B cell (primary cell): Measurements from ENCODE around the gene TMEM147. TPM values are rescaled to one million over a fixed set of nuclear protein-coding genes. Genes with fewer than 3 reads are reported as not detected.

ENCODE experiments used
- ATAC-seq: fragments of 200-7000 bp; cut with Tn5 transposase; one replicate; pipeline ENCODE4 v1.10.0; 2021; ENCODE audit warnings: low read depth, mild to moderate bottlenecking, moderate number of reproducible peaks, moderate library complexity
- CTCF ChIA-PET: fragments of 350-600 bp; sonication (Branson Sonifier 250); formaldehyde crosslinking; loops from one replicate; lab custom pipeline; 2021; ENCODE audit warnings: antibody characterized with exemption, inconsistent platforms; lab: Charles Lee
- POLR2A ChIA-PET: fragments of 350-600 bp; sonication (Branson Sonifier 250); formaldehyde crosslinking; loops from one replicate; lab custom pipeline; 2021; ENCODE audit warnings: antibody characterized with exemption; lab: Charles Lee
- DNase-seq: peaks from one replicate; pipeline ENCODE4 v3.0.0; 2013
- H2AFZ ChIP-seq: 2 replicates; pipeline ENCODE4 v1.6.1; 2012; ENCODE audit warnings: mild to moderate bottlenecking, low read depth, low read length; ENCODE audit not compliant: insufficient read depth, poor library complexity, severe bottlenecking
- H3K27ac ChIP-seq, 2 donors: 1 replicate in 1 of 2; 2 replicates in 1 of 2; pipeline ENCODE4 v1.5.1; 2012 to 2013; ENCODE audit warnings: low read length in 2 of 2, mild to moderate bottlenecking in 2 of 2, moderate library complexity in 1 of 2
- H3K27me3 ChIP-seq, 4 experiments: fragments of 200-600 bp in 1 of 4; sonication (generic) in 1 of 4; replicated peaks in 1 of 4; 1 replicate in 2 of 4; 2 replicates in 2 of 4; pipeline versions ENCODE4 v1.6.1 to v1.7.0; 2013 to 2016; ENCODE audit warnings: low read length in 3 of 4, mild to moderate bottlenecking in 2 of 4, mixed read lengths in 1 of 4, moderate library complexity in 1 of 4; ENCODE audit not compliant: insufficient read depth in 4 of 4, control insufficient read depth in 3 of 4; ENCODE audit errors: control extremely low read depth in 1 of 4
- H3K36me3 ChIP-seq, 2 experiments: replicated peaks in 1 of 2; 1 replicate in 1 of 2; 2 replicates in 1 of 2; pipeline versions ENCODE4 v1.6.1 to v1.7.1; 2013; ENCODE audit warnings: low read length in 1 of 2; ENCODE audit not compliant: insufficient read depth in 2 of 2, control insufficient read depth in 1 of 2; ENCODE audit errors: control extremely low read depth in 1 of 2, extremely low read depth in 1 of 2
- H3K4me1 ChIP-seq, 2 donors: fragments of 200-600 bp in 1 of 2; sonication (generic) in 1 of 2; 1 replicate in 1 of 2; 2 replicates in 1 of 2; pipeline versions ENCODE4 v1.5.1 to v1.6.1; 2013 to 2017; ENCODE audit warnings: low read length in 2 of 2; ENCODE audit not compliant: control insufficient read depth in 2 of 2, insufficient read depth in 2 of 2
- H3K4me2 ChIP-seq: replicated peaks from 2 replicates; pipeline ENCODE3; 2012; ENCODE audit warnings: mild to moderate bottlenecking, low read depth, low read length; ENCODE audit not compliant: poor library complexity, severe bottlenecking
- H3K4me3 ChIP-seq, 5 experiments: fragments of 200-600 bp in 1 of 5; sonication (generic) in 1 of 5; 1 replicate in 3 of 5; 2 replicates in 2 of 5; pipeline versions ENCODE4 v1.5.1 to v1.7.0; 2011 to 2016; ENCODE audit warnings: low read length in 4 of 5, mild to moderate bottlenecking in 4 of 5, low read depth in 2 of 5, control low read depth in 1 of 5, moderate library complexity in 1 of 5; ENCODE audit not compliant: insufficient read depth in 1 of 5; ENCODE audit errors: control extremely low read depth in 1 of 5, extremely low read depth in 1 of 5
- H3K79me2 ChIP-seq: fragments of 200-600 bp; sonication (generic); one replicate; pipeline ENCODE4 v1.6.0; 2016; ENCODE audit warnings: low read length; ENCODE audit not compliant: control insufficient read depth, insufficient read depth
- H3K9ac ChIP-seq: fragments of 200-600 bp; sonication (generic); 2 replicates; pipeline ENCODE4 v1.6.1; 2017; ENCODE audit warnings: mild to moderate bottlenecking, low read length, moderate library complexity
- H3K9me3 ChIP-seq, 3 donors: one replicate each; pipeline versions ENCODE4 v1.6.1 to v1.7.1; 2013; ENCODE audit warnings: low read length in 2 of 3; ENCODE audit not compliant: control insufficient read depth in 2 of 3, insufficient read depth in 1 of 3; ENCODE audit errors: control extremely low read depth in 1 of 3
- H4K20me1 ChIP-seq: 2 replicates; pipeline ENCODE4 v1.6.0; 2012; ENCODE audit warnings: mild to moderate bottlenecking, low read length; ENCODE audit not compliant: insufficient read depth, control insufficient read depth, poor library complexity, severe bottlenecking
- H3K27ac Mint-ChIP-seq: one replicate; pipeline ENCODE4 v1.8.0; 2021; ENCODE audit warnings: mixed read lengths
- H3K27me3 Mint-ChIP-seq: one replicate; pipeline ENCODE4 v1.8.0; 2021; ENCODE audit warnings: mixed read lengths
- H3K4me1 Mint-ChIP-seq: one replicate; pipeline ENCODE4 v1.8.0; 2021; ENCODE audit warnings: mixed read lengths
- H3K4me3 Mint-ChIP-seq: one replicate; pipeline ENCODE4 v1.8.0; 2021; ENCODE audit warnings: mixed read lengths
- H3K9me3 Mint-ChIP-seq: one replicate; pipeline ENCODE4 v1.8.0; 2022; ENCODE audit warnings: mixed read lengths; ENCODE audit not compliant: insufficient read depth
- EZH2 ChIP-seq: IDR thresholded peaks from 2 replicates; pipeline ENCODE4 v1.6.1; 2012; ENCODE audit warnings: borderline replicate concordance, low read depth, mild to moderate bottlenecking, moderate library complexity, low read length; ENCODE audit not compliant: insufficient read depth, poor library complexity, severe bottlenecking
- WGBS: methylation state at CpG from one replicate; pipeline ENCODE4 v1.1.5; 2013; ENCODE audit warnings: missing lambda C conversion rate; ENCODE audit not compliant: insufficient coverage; 5-methylcytosine and 5-hydroxymethylcytosine counted together
- intact Hi-C: fragments of 100-400 bp; cut with micrococcal nuclease; formaldehyde crosslinking; loops from one replicate; pipeline ENCODE4 v1.10.0; 2022
- polyA plus RNA-seq: library from polyadenylated mRNA; depleted of rRNA; stranded (reverse); fragments of >200 nt; gene quantifications from 2 replicates; pipeline ENCODE4 v1.2.3, GENCODE V29; 2012
- total RNA-seq, 2 donors: library from RNA; stranded (reverse); fragments of 120-200 nt in 1 of 2; gene quantifications; 1 replicate in 1 of 2; 2 replicates in 1 of 2; pipeline versions ENCODE4 v1.2.3 to v1.2.4, GENCODE V29; 2013 to 2022
- TF ChIP-seq, protein P1 (sequence below): fragments of 200-600 bp; IDR thresholded peaks from one replicate; pipeline ENCODE4 v1.8.0; 2022; ENCODE audit warnings: antibody characterized with exemption, mild to moderate bottlenecking

TMEM147 gene
- total and polyA plus RNA-seq, 2 donors (not counting 1 experiment from before 2014, with no cell fraction given), result 39.8 to 68.9 TPM

DNA sequence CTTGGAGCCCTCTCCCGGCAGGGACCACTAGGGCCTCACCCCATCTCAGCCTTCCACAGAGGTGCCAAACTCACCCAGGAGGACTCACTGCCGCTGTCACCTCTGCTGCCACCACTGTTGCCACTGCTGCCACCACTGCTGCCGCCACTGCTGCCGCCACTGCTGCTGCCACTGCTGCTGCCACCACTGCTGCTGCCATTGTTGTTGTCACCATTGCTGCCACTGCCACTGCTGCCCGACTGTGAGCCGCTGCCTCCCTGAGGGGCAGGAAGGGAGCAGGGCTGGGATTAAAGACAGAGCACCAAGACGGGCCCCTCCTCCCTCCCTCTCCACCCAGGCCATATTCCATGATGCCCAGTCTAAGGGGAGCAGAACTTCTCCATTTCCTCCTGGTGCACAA, 34.1 kb upstream of the TMEM147 start:
- Histone ChIP-seq H3K79me2 (no peaks in the 10 kb centered on the region), H4K20me1 (no peaks in the 10 kb centered on the region), H3K9ac (no peak overlapping the region), H2AFZ (no peak overlapping the region), H3K27ac (no peak overlapping the region), H3K4me2 (no peak overlapping the region), H3K4me3 (no peak overlapping the region), H3K9me3 (peaks cover 0 to 11% (median 0%) of the 10 kb centered on the region in 3 donors), H3K4me1 (peaks cover 19 to 21% of the 10 kb centered on the region in 2 donors), H3K27me3 (peaks cover 0 to 64% (median 11%) of the 10 kb centered on the region in 4 experiments), H3K36me3 (no peaks in the 10 kb centered on the region)
- intact Hi-C loops, result no loop called here
- Mint-ChIP-seq H3K27me3 (peaks cover 46% of the 10 kb centered on the region), H3K9me3 (no peaks in the 10 kb centered on the region), H3K27ac (no peak overlapping the region), H3K4me3 (no peak overlapping the region), H3K4me1 (peaks cover 19% of the 10 kb centered on the region)
- DNase-seq (no peak), ATAC-seq (no peak)
- WGBS, result 100% methylated on average over 4 of the region's 7 CpGs
- TF ChIP-seq, protein P1, sequence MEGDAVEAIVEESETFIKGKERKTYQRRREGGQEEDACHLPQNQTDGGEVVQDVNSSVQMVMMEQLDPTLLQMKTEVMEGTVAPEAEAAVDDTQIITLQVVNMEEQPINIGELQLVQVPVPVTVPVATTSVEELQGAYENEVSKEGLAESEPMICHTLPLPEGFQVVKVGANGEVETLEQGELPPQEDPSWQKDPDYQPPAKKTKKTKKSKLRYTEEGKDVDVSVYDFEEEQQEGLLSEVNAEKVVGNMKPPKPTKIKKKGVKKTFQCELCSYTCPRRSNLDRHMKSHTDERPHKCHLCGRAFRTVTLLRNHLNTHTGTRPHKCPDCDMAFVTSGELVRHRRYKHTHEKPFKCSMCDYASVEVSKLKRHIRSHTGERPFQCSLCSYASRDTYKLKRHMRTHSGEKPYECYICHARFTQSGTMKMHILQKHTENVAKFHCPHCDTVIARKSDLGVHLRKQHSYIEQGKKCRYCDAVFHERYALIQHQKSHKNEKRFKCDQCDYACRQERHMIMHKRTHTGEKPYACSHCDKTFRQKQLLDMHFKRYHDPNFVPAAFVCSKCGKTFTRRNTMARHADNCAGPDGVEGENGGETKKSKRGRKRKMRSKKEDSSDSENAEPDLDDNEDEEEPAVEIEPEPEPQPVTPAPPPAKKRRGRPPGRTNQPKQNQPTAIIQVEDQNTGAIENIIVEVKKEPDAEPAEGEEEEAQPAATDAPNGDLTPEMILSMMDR, result no peak
- no peak for TF ChIP-seq EZH2
- ChIA-PET CTCF (interaction anchor here (1.1 to 3.9 kb wide), 8 partner anchors 9 to 179 kb away, joined by 3 to 24 read pairs (median 10); no protein-coding TSS in a partner anchor), POLR2A (no interaction called here)

DNA sequence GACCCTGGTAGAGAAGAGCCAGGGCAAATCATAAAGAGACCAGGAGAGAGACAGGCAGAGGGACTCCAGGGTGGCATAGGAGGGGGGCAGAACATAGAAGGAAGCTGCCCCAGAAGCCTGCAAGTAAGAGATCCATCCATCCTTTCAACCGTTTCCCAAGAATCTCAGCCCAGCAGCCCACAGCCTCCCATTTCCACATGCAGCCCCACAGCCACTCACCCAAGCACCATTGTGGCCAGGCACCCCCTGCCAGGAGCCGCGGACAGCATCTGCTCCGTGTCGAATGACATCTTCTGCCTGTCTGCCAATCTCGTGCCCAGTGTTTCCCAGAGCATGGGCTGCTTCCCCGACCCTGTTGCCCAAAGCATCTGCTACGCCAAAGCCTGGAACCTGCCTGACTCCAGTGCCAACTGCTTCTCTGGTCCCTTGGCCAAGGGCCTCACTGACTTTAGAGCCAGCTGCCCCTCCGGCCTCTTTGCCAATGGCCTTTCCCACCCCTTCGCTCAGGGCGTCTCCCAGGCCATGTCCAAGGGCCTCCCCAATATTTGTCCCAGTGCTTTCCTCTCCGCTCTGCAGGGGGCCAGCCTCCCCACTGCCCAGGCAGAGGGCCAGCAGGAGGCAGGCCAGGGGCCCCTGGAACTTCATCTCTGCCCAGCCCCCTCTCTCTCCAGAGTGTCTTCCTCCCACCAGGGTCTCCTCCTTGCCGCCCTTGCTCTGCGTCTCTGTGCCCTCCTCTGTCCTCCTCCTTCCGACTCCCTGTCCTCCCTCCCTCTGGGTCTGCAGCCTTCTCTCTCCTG, 32.4 kb upstream of the TMEM147 start:
- Histone ChIP-seq H3K9ac (no peak overlapping the region), H2AFZ (no peak overlapping the region), H3K36me3 (no peaks in the 10 kb centered on the region), H4K20me1 (no peaks in the 10 kb centered on the region), H3K79me2 (no peaks in the 10 kb centered on the region), H3K4me1 (peaks cover 19 to 21% of the 10 kb centered on the region in 2 donors), H3K9me3 (peaks cover 0 to 11% (median 0%) of the 10 kb centered on the region in 3 donors), H3K4me3 (no peak overlapping the region), H3K4me2 (no peak overlapping the region), H3K27me3 (peaks cover 0 to 54% (median 13%) of the 10 kb centered on the region in 4 experiments), H3K27ac (no peak overlapping the region)
- no peak for TF ChIP-seq EZH2
- TF ChIP-seq, protein P1, result no peak
- Mint-ChIP-seq H3K27ac (no peak overlapping the region), H3K27me3 (peaks cover 41% of the 10 kb centered on the region), H3K4me3 (no peak overlapping the region), H3K9me3 (no peaks in the 10 kb centered on the region), H3K4me1 (peaks cover 19% of the 10 kb centered on the region)
- no peak for DNase-seq
- 95% methylated on average over 15 of the region's 15 CpGs for WGBS
- CTCF ChIA-PET, result no interaction called here
- ATAC-seq, result no peak
- intact Hi-C loops, result no loop called here
- POLR2A ChIA-PET, result no interaction called here
